ENCODE data around the gene FAM107B.
A peak's percentile ranks its signal among the peaks of the same experiment; 100 is the strongest.
"Not testable (repeated sequence)": the region's sequence is repeated elsewhere in the genome, so short reads cannot be mapped to it uniquely, and the experiment has no call there.

Gene FAM107B

GRCh38 chr10:14595526-14596182, 179.0 kb downstream of the FAM107B start:
- no peak for DNase-seq

GRCh38 chr10:14594878-14595525, 179.7 kb downstream of the FAM107B start:
- no peak for DNase-seq

- DNase-seq, result no peak
These were observed 180.9 kb downstream of the FAM107B start for GRCh38 chr10:14593806-14594205.

- no peak for DNase-seq
These were observed 182.1 kb downstream of the FAM107B start for GRCh38 chr10:14592566-14592965.

- no peak for DNase-seq
These were observed 182.7 kb downstream of the FAM107B start for GRCh38 chr10:14592026-14592425.

- DNase-seq, result not testable (repeated sequence)
These were observed 185.8 kb downstream of the FAM107B start for GRCh38 chr10:14588938-14589294.

- no peak for DNase-seq
These were observed 186.4 kb downstream of the FAM107B start for GRCh38 chr10:14588084-14588937.

- no peak for DNase-seq
These were observed 187.1 kb downstream of the FAM107B start for GRCh38 chr10:14587540-14588083.

GRCh38 chr10:14586901-14587300, 187.8 kb downstream of the FAM107B start:
- DNase-seq, result no peak

- peak; percentile 30 for DNase-seq
These were observed 189.2 kb downstream of the FAM107B start for GRCh38 chr10:14585287-14586193.

GRCh38 chr10:14584661-14585060, 190.0 kb downstream of the FAM107B start:
- DNase-seq, result no peak

- no peak for DNase-seq
These were observed 190.7 kb downstream of the FAM107B start for GRCh38 chr10:14583967-14584366.

- no peak for DNase-seq
These were observed 191.4 kb downstream of the FAM107B start for GRCh38 chr10:14583252-14583651.

GRCh38 chr10:14581553-14582321, 193.0 kb downstream of the FAM107B start:
- no peak for DNase-seq

GRCh38 chr10:14580671-14581332, 193.9 kb downstream of the FAM107B start:
- no peak for DNase-seq

- DNase-seq, result peak; percentile 70
These were observed 195.3 kb downstream of the FAM107B start for GRCh38 chr10:14579405-14579804.

- DNase-seq, result peak; percentile 30
These were observed 196.4 kb downstream of the FAM107B start for GRCh38 chr10:14578060-14578952.

GRCh38 chr10:14574885-14575284, 199.8 kb downstream of the FAM107B start:
- DNase-seq, result no peak

GRCh38 chr10:14574291-14574690, 200.4 kb downstream of the FAM107B start:
- no peak for DNase-seq

GRCh38 chr10:14573666-14574261, 200.9 kb downstream of the FAM107B start:
- no peak for DNase-seq
